HCT116 (cell line): Measurements from ENCODE around the gene TPST1.

ENCODE experiments used
- ATF3 ChIP-seq: IDR thresholded peaks from 2 replicates; pipeline ENCODE4 v1.6.1; 2012
- CTCF ChIP-seq, 3 experiments: fragments of 200-600 bp in 1 of 3; sonication (generic) in 1 of 3; IDR thresholded peaks in 2 of 3; conservative IDR thresholded peaks in 1 of 3; 2 replicates each; pipeline ENCODE4 v1.5.1; 2012 to 2017; ENCODE audit warnings: low read depth in 2 of 3, low read length in 2 of 3, antibody characterized with exemption in 1 of 3, borderline replicate concordance in 1 of 3, control low read depth in 1 of 3, mild to moderate bottlenecking in 1 of 3, mixed read lengths in 1 of 3, mixed run types in 1 of 3, moderate library complexity in 1 of 3; ENCODE audit not compliant: insufficient read depth in 1 of 3
- EZH2 ChIP-seq: fragments of 200-600 bp; sonication (generic); IDR thresholded peaks from 2 replicates; pipeline ENCODE4 v1.6.1; 2017; ENCODE audit warnings: antibody characterized with exemption, mixed run types
- EZH2phosphoT487 ChIP-seq: fragments of 200-600 bp; IDR thresholded peaks from 2 replicates; pipeline ENCODE4 v1.6.1; 2018; ENCODE audit warnings: antibody characterized with exemption, borderline replicate concordance
- POLR2A ChIP-seq: IDR thresholded peaks from 2 replicates; pipeline ENCODE4 v1.7.0; 2011; ENCODE audit warnings: borderline replicate concordance; ENCODE audit not compliant: insufficient read depth, insufficient read length; ENCODE audit errors: extremely low read depth
- POLR2AphosphoS5 ChIP-seq: IDR thresholded peaks from 2 replicates; pipeline ENCODE4 v1.6.1; 2011; ENCODE audit warnings: mild to moderate bottlenecking, low read depth, low read length, moderate library complexity
- REST ChIP-seq: IDR thresholded peaks from 2 replicates; pipeline ENCODE4 v1.6.1; 2012; ENCODE audit warnings: low read depth
- YY1 ChIP-seq: IDR thresholded peaks from 2 replicates; pipeline ENCODE4 v1.6.1; 2011; ENCODE audit warnings: low read length, low read depth, moderate library complexity, mild to moderate bottlenecking; ENCODE audit not compliant: insufficient replicate concordance; ENCODE audit errors: extremely low read depth

GRCh38 chr7:66202441-66202840, 2.7 kb upstream of the TPST1 start:
- TF ChIP-seq EZH2phosphoT487 (no peak), REST (no peak), ATF3 (no peak), CTCF (IDR thresholded peaks at IDR 0.05 in 2 of 3, conservative IDR thresholded peaks at IDR 0.05 in 1 of 3; ENCODE audit: borderline replicate concordance in 1 of 3, insufficient read depth in 1 of 3, low read depth in 2 of 3, low read length in 2 of 3) (no peak), POLR2AphosphoS5 (no peak), YY1 (no peak), EZH2 (no peak), POLR2A (no peak)
